ENCODE measurements around the gene ZNF521.

The ZNF521 gene

DNA sequence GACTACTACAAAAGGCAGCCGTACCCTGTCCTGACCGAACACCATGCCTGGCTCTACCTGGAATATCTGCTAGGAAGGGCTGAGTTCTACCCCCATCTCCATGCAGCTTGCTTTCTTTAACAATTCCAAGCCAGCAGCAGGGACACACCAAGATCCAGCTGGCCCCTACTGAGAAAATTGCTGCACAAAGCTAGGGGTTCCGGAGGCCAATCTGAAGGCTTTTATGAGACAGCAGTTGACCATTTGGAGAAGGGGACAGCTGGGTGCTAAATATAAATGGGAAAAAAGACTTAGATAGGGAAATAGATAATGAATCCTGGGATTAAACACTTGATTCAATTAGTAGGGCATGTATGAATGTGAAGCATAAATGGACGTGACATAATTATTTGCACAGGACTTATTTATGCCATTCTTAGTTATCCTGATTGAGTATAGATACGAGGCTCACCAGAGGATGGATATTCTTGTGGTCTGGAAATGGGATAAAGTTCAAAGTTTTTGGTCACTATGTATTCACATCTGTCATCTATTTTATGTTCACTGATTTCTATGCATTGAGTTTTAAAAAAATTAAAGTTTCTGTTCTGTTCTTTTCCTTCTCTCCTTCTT is 204.0 kb downstream of the ZNF521 start:
- Histone ChIP-seq H3F3A (ENCODE audit: insufficient read depth) (no peaks in the 10 kb centered on the region), H3K27ac (ENCODE audit: low read depth, low read length) (no peak overlapping the region), H3K4me2 (ENCODE audit: low read depth, low read length, poor library complexity, severe bottlenecking) (no peak overlapping the region), H3K36me3 (ENCODE audit: low read length) (no peaks in the 10 kb centered on the region), H3K79me2 (ENCODE audit: insufficient read depth, low read length) (no peaks in the 10 kb centered on the region), H3K4me3 (ENCODE audit: insufficient read depth, low read length, poor library complexity, severe bottlenecking) (no peak overlapping the region), H3K9ac (ENCODE audit: low read length) (no peak overlapping the region), H3K9me3 (ENCODE audit: insufficient read depth, low read length) (no peaks in the 10 kb centered on the region), H3K9me2 (replicated peaks; ENCODE audit: insufficient read depth, low read length) (no peaks in the 10 kb centered on the region), H3K27me3 (ENCODE audit: low read length) (no peaks in the 10 kb centered on the region), H2AFZ (ENCODE audit: low read depth, low read length, severe bottlenecking) (no peak overlapping the region), H4K20me1 (ENCODE audit: low read depth, low read length) (no peaks in the 10 kb centered on the region)
- TF ChIP-seq CTCF (IDR thresholded peaks at IDR 0.05; ENCODE audit: insufficient read depth, low read length, poor library complexity, severe bottlenecking) (no peak), EZH2phosphoT487 (conservative IDR thresholded peaks at IDR 0.05; ENCODE audit: low read length) (no peak)

- no peak overlapping the region for H3K4me3 ChIP-seq (ENCODE audit: insufficient read depth, low read length, poor library complexity, severe bottlenecking)
- no peak overlapping the region for H3K27ac ChIP-seq (ENCODE audit: low read depth, low read length)
- H2AFZ ChIP-seq (ENCODE audit: low read depth, low read length, severe bottlenecking): no peak overlapping the region
- TF ChIP-seq EZH2phosphoT487 (conservative IDR thresholded peaks at IDR 0.05; ENCODE audit: low read length) (no peak), CTCF (IDR thresholded peaks at IDR 0.05; ENCODE audit: insufficient read depth, low read length, poor library complexity, severe bottlenecking) (no peak)
- no peaks in the 10 kb centered on the region for H3F3A ChIP-seq (ENCODE audit: insufficient read depth)
- H3K9me3 ChIP-seq (ENCODE audit: insufficient read depth, low read length): no peaks in the 10 kb centered on the region
- no peak overlapping the region for H3K9ac ChIP-seq (ENCODE audit: low read length)
- H4K20me1 ChIP-seq (ENCODE audit: low read depth, low read length): no peaks in the 10 kb centered on the region
- no peaks in the 10 kb centered on the region for H3K79me2 ChIP-seq (ENCODE audit: insufficient read depth, low read length)
- H3K4me2 ChIP-seq (ENCODE audit: low read depth, low read length, poor library complexity, severe bottlenecking): no peak overlapping the region
- H3K9me2 ChIP-seq (replicated peaks; ENCODE audit: insufficient read depth, low read length): no peaks in the 10 kb centered on the region
- H3K27me3 ChIP-seq (ENCODE audit: low read length): no peaks in the 10 kb centered on the region
- no peaks in the 10 kb centered on the region for H3K36me3 ChIP-seq (ENCODE audit: low read length)
Observed at GRCh38 chr18:25146512-25146910, 205.5 kb downstream of the ZNF521 start.

GRCh38 chr18:25145731-25146511 is 206.0 kb downstream of the ZNF521 start:
- H3K9ac ChIP-seq (ENCODE audit: low read length): no peak overlapping the region
- no peaks in the 10 kb centered on the region for H3K79me2 ChIP-seq (ENCODE audit: insufficient read depth, low read length)
- TF ChIP-seq EZH2phosphoT487 (conservative IDR thresholded peaks at IDR 0.05; ENCODE audit: low read length): no peak
- TF ChIP-seq CTCF (IDR thresholded peaks at IDR 0.05; ENCODE audit: insufficient read depth, low read length, poor library complexity, severe bottlenecking): no peak
- no peak overlapping the region for H3K27ac ChIP-seq (ENCODE audit: low read depth, low read length)
- no peaks in the 10 kb centered on the region for H3K36me3 ChIP-seq (ENCODE audit: low read length)
- no peak overlapping the region for H3K4me2 ChIP-seq (ENCODE audit: low read depth, low read length, poor library complexity, severe bottlenecking)
- no peaks in the 10 kb centered on the region for H4K20me1 ChIP-seq (ENCODE audit: low read depth, low read length)
- H3K4me3 ChIP-seq (ENCODE audit: insufficient read depth, low read length, poor library complexity, severe bottlenecking): no peak overlapping the region
- no peaks in the 10 kb centered on the region for H3K9me3 ChIP-seq (ENCODE audit: insufficient read depth, low read length)
- H3K9me2 ChIP-seq (replicated peaks; ENCODE audit: insufficient read depth, low read length): no peaks in the 10 kb centered on the region
- no peaks in the 10 kb centered on the region for H3F3A ChIP-seq (ENCODE audit: insufficient read depth)
- no peaks in the 10 kb centered on the region for H3K27me3 ChIP-seq (ENCODE audit: low read length)
- H2AFZ ChIP-seq (ENCODE audit: low read depth, low read length, severe bottlenecking): no peak overlapping the region

Data from SU-DHL-6 (cell line).